GM12801 (cell line): ENCODE data around the gene GDPD5.

Experiments used
- TF ChIP-seq, protein P1 (sequence below): IDR thresholded peaks from one replicate; pipeline ENCODE4 v1.5.1; 2011; ENCODE audit warnings: control low read depth; ENCODE audit not compliant: insufficient read length; ENCODE audit errors: extremely low read depth

GDPD5 gene

DNA sequence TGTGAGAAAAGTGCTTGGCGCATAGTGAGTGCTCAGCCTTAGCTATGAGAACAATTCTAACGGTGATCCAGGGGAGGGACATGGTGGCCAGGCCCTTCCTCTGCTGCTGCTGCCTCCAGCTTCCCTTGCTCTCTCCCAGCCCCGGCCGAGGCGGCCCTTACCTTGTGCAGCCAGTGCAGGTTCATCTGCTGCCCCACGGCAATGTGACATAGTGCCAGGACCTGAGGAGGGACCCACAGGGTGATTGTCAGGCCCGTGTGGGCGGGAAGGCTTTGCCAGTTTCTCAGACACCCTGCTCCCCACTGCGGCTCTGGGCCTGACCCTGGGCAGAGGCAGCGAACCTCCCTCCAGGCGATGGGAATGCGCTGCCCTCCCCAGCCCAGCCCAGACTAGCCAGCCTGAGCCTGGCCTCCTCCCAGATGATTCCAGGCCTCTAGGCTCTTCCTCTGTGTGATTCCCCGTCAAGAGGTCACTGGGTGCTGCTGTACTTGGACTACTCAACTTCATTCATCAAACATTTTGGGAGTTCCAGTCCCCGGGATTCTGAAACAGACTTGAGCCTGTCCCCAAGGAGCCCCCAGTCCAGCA, 69.1 kb downstream of the GDPD5 start:
- TF ChIP-seq, protein P1, sequence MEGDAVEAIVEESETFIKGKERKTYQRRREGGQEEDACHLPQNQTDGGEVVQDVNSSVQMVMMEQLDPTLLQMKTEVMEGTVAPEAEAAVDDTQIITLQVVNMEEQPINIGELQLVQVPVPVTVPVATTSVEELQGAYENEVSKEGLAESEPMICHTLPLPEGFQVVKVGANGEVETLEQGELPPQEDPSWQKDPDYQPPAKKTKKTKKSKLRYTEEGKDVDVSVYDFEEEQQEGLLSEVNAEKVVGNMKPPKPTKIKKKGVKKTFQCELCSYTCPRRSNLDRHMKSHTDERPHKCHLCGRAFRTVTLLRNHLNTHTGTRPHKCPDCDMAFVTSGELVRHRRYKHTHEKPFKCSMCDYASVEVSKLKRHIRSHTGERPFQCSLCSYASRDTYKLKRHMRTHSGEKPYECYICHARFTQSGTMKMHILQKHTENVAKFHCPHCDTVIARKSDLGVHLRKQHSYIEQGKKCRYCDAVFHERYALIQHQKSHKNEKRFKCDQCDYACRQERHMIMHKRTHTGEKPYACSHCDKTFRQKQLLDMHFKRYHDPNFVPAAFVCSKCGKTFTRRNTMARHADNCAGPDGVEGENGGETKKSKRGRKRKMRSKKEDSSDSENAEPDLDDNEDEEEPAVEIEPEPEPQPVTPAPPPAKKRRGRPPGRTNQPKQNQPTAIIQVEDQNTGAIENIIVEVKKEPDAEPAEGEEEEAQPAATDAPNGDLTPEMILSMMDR: no peak

DNA sequence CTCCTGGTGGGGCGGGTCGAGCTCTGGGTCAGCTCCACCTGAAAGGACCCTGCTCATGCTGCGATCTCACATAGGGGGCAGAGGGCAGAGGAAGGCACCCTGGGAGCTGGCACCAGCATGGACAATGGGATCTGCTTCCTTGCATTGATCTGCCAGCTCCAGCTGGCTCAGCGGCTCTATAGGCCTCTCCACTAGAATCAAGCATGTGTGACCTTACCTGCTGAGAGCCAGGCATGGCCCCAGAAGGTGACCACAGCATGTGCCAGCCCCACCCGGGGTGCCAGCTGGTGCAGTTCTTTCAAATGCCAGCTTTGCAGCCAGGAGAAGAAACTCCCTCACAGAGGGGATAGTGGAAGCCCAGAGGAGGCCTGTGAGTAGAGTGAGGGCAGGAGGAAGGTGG, 70.8 kb downstream of the GDPD5 start:
- TF ChIP-seq, protein P1: no peak

DNA sequence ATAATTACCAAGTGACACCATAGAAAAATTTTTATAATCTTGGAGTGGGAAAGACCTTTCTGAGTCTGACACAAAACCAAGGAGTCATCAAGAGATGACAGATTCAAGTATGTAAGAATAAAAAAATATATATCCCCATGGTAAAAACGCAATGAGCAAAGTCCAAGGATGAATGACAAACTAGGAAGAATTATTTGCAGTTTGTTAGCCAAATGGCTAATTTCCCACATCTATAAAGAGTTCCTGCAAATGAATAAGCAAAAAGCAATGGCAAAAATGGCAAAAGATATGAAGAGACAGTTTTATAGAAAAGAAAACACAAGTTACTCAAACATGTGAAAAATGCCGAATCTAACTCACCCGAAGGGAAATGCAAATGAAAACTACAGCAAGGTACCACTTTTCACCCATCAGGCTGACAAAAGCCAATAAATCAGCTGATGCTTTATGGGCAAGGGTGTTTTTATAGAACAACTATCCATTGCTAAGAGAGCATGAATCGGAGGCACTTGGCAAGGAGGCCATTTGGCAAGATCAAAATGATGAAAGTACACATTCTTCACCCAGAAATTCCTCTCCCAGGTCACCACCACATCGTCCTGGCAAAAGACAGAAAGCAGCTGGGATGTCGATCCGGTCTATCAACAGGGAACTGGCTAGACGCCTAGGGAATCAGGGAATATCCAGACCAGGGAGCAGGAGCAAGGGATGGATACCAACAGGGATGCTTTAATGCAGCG, 71.7 kb downstream of the GDPD5 start:
- TF ChIP-seq, protein P1: no peak

DNA sequence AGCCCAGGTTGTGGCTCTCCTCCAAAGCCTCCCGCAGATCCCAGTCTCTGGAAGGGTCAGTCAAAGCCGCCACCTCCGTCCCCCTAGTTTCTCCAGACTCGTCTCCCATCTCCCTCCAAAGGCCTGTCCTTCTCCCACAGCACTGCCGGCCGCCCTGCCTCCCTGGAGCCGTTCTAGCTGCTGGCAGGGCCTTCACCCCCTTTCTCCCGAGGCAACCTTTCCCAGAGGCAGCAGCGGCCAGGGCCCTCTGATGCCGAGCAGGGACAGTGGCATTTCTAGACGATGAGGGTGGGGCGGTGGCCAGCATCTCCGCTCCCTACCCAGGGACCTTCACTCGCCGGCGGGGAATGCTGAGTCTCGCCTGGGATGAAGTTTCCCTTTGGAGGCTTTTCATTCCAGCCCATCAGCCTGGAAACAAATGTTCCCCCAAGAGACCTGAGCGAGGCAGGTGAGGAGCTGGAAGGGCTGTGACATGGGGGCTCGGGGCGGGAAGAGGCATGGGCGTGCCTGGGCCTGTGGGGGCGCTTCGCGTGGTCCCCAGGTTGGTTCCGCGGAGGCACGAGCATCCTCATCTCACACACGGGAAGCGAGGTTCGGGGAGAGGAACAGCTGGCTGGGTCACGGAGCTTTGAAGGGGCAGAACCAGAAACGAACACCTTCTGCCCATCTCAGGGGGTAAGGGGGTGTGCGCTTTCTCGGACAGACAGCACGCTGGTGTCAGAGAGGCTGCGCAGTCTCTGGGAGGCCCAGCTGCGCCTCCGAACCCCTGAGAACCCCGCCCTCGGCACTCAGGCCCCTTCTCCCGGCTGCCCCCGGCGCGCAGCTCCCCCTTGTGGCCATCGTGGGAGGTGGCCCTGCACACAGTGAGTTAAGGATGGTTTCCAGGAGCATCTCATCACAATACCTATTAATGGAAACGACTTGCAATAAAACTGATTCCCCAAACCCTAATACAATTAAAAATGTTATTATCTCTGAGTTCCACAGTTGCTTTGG, 74.6 kb downstream of the GDPD5 start:
- TF ChIP-seq, protein P1: no peak

DNA sequence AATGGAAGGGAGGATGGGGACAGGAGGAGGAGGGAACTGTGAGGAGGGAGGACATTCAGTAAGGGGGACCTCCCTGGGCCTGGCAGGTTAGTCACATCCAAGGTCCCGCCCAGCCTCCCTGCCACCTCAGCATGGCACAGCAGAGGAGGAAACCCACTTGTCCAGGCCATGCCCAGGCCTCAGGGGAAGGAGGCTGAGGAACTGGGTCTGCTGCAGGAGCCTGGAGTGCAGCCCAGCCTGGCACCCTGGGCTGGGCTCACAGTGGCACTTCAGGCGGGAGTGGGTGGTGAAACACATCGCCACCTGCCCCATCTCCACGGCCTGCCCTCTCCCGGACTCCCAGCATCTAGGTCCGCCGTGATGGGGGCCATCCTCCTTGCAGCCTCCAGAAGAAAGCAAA, 75.5 kb downstream of the GDPD5 start:
- TF ChIP-seq, protein P1: no peak

DNA sequence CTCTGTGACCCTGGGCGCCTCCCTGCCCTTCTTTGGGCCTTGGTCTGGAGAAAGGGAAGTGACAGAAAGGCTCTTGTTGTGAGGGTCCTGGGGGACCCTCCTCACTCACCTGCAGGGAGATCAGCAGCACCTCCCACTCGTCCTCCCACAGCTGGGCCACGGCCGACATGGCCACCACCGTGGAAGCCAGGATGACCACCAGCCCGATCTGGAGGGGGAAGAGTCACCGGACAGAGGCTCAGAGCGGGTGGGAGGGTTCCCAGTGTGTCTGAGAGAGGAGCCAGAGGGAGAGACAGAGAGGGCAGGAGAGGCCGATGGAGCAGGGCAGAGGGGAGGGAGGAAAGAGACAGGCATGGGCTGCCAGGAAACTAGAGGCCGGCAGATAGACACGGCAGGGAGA, 76.0 kb downstream of the GDPD5 start:
- TF ChIP-seq, protein P1: no peak

DNA sequence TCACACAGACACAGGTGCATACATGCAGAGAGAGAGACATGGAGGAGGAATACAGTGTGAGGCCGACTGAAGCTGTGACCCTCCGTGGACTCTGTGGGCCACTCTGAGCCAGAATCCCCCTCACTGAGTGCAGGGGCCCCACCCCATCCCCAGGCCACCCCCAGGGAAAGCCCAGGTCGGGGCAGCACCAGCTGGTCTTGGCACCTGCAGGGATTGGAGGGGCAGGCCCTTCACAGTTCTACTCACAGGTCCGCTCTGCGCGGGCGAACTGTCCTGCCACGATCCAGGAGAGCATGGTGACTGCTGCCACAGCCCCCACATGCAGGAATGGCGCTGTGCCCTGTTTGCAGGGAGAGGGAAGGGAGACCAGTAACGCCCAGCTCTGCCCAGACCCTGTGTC, 76.5 kb downstream of the GDPD5 start:
- TF ChIP-seq, protein P1: no peak
